SJCRH30 (cell line): ENCODE results near the gene UNC45B. TPM values are rescaled to one million over a fixed set of nuclear protein-coding genes. Genes with fewer than 3 reads are reported as not detected.
A peak's percentile ranks its signal among the peaks of the same experiment; 100 is the strongest.
"Not testable (repeated sequence)": the region's sequence is repeated elsewhere in the genome, so short reads cannot be mapped to it uniquely, and the experiment has no call there.

Source experiments
- DNase-seq, 2 experiments: peaks; one replicate each; pipeline ENCODE4 v3.0.0-alpha.2; 2015 to 2020
- H3K27ac ChIP-seq: fragments of 250-450 bp; sonication (Bioruptor Pico); 2 replicates; pipeline ENCODE4 v1.5.1; 2020; ENCODE audit warnings: mild to moderate bottlenecking, moderate library complexity
- H3K27me3 ChIP-seq: fragments of 250-450 bp; sonication (Bioruptor Pico); 2 replicates; pipeline ENCODE4 v1.5.1; 2020; ENCODE audit warnings: mild to moderate bottlenecking, moderate library complexity
- H3K36me3 ChIP-seq: fragments of 250-450 bp; sonication (Bioruptor Pico); 2 replicates; pipeline ENCODE4 v1.5.1; 2020; ENCODE audit warnings: mild to moderate bottlenecking, moderate library complexity
- H3K4me1 ChIP-seq: fragments of 250-450 bp; sonication (Bioruptor Pico); 2 replicates; pipeline ENCODE4 v1.5.1; 2020; ENCODE audit warnings: mild to moderate bottlenecking, moderate library complexity
- H3K4me3 ChIP-seq: fragments of 250-450 bp; sonication (Bioruptor Pico); 2 replicates; pipeline ENCODE4 v1.5.1; 2020; ENCODE audit warnings: mild to moderate bottlenecking, moderate library complexity
- H3K9me3 ChIP-seq: fragments of 250-450 bp; sonication (Bioruptor Pico); replicated peaks from 2 replicates; pipeline ENCODE4 v1.5.1; 2020; ENCODE audit warnings: mild to moderate bottlenecking, moderate library complexity
- total RNA-seq: library from RNA; depleted of rRNA; stranded (reverse); fragments of >200 nt; shearing (Covaris generic); gene quantifications from 2 replicates; pipeline ENCODE4 v1.2.3, GENCODE V29; 2014; rRNA removed

UNC45B gene
- total RNA-seq = 0.24 and 0.51 TPM in 2 replicates

GRCh38 chr17:35147375-35147905 is at the start of gene UNC45B:
Gene UNC45B (plus strand): TSS chr17:35147817. CDS start chr17:35148264, 447 bp downstream.
- no peak within 1 kb of the TSS; the same call in 1 of the 2 replicates for H3K27ac ChIP-seq
- H3K4me3 ChIP-seq = no peak within 1 kb of the TSS
- no peaks in the 10 kb centered on the region for H3K36me3 ChIP-seq
- H3K9me3 ChIP-seq = no peaks in the 10 kb centered on the region
- peak; percentile 29 to 35 for DNase-seq
- peaks cover 12% of the 10 kb centered on the region for H3K4me1 ChIP-seq
- H3K27me3 ChIP-seq = peaks cover 4% of the 10 kb centered on the region; the same call in 1 of the 2 replicates

- Histone ChIP-seq H3K9me3 (no peaks in the 10 kb centered on the region), H3K4me1 (no peaks in the 10 kb centered on the region), H3K4me3 (no peak overlapping the region), H3K36me3 (peaks cover 6% of the 10 kb centered on the region; the same call in 1 of the 2 replicates), H3K27me3 (no peaks in the 10 kb centered on the region), H3K27ac (no peak overlapping the region)
- DNase-seq = no peak
These were observed 47.7 kb upstream of the UNC45B start for GRCh38 chr17:35099908-35100307.

GRCh38 chr17:35101036-35101435 is 46.6 kb upstream of the UNC45B start:
- Histone ChIP-seq H3K36me3 (peaks cover 11% of the 10 kb centered on the region), H3K9me3 (no peaks in the 10 kb centered on the region), H3K27ac (no peak overlapping the region), H3K4me3 (no peak overlapping the region), H3K27me3 (no peaks in the 10 kb centered on the region), H3K4me1 (no peaks in the 10 kb centered on the region)
- DNase-seq = no peak

- H3K36me3 ChIP-seq = peaks cover 12% of the 10 kb centered on the region
- H3K4me1 ChIP-seq = no peaks in the 10 kb centered on the region
- no peaks in the 10 kb centered on the region for H3K27me3 ChIP-seq
- H3K4me3 ChIP-seq = no peak overlapping the region
- H3K27ac ChIP-seq = no peak overlapping the region
- no peaks in the 10 kb centered on the region for H3K9me3 ChIP-seq
- no peak for DNase-seq
These were observed 45.9 kb upstream of the UNC45B start for GRCh38 chr17:35101725-35102124.

- DNase-seq = no peak
- Histone ChIP-seq H3K9me3 (no peaks in the 10 kb centered on the region; the same call in 1 of the 2 replicates), H3K4me3 (no peak overlapping the region), H3K36me3 (peaks cover 12% of the 10 kb centered on the region), H3K27ac (no peak overlapping the region), H3K27me3 (no peaks in the 10 kb centered on the region), H3K4me1 (no peaks in the 10 kb centered on the region)
These were observed 44.3 kb upstream of the UNC45B start for GRCh38 chr17:35103271-35103670.

GRCh38 chr17:35104844-35105450 is 42.7 kb upstream of the UNC45B start:
- Histone ChIP-seq H3K27ac (no peak overlapping the region), H3K27me3 (no peaks in the 10 kb centered on the region), H3K9me3 (no peaks in the 10 kb centered on the region; the same call in 1 of the 2 replicates), H3K4me3 (no peak overlapping the region), H3K4me1 (no peaks in the 10 kb centered on the region), H3K36me3 (peaks cover 12% of the 10 kb centered on the region)
- no peak for DNase-seq

- H3K27ac ChIP-seq, H3K4me3 ChIP-seq, H3K4me1 ChIP-seq, H3K27me3 ChIP-seq, H3K36me3 ChIP-seq, H3K9me3 ChIP-seq, DNase-seq: not testable (repeated sequence)
These were observed 36.8 kb upstream of the UNC45B start for GRCh38 chr17:35110791-35111190.

GRCh38 chr17:35116845-35117244 is 30.8 kb upstream of the UNC45B start:
- Histone ChIP-seq H3K4me3 (no peak overlapping the region), H3K27me3 (no peaks in the 10 kb centered on the region), H3K4me1 (peaks cover 2% of the 10 kb centered on the region; the same call in 1 of the 2 replicates), H3K27ac (no peak overlapping the region), H3K9me3 (no peaks in the 10 kb centered on the region), H3K36me3 (0 out of 2 replicates have a peak, but pooled peaks cover 2% of the 10 kb centered on the region)
- DNase-seq = no peak

GRCh38 chr17:35117984-35118383 is 29.6 kb upstream of the UNC45B start:
- Histone ChIP-seq H3K27ac (no peak overlapping the region), H3K4me3 (no peak overlapping the region), H3K4me1 (peaks cover 2% of the 10 kb centered on the region; the same call in 1 of the 2 replicates), H3K9me3 (no peaks in the 10 kb centered on the region), H3K36me3 (no peaks in the 10 kb centered on the region), H3K27me3 (no peaks in the 10 kb centered on the region)
- no peak for DNase-seq

GRCh38 chr17:35119370-35120165 is 28.0 kb upstream of the UNC45B start, which contains the start of gene RAD51D:
Gene RAD51D (minus strand): TSS chr17:35119860. CDS start chr17:35119613, 247 bp downstream.
- Histone ChIP-seq H3K4me3 (peak within 1 kb of the TSS; percentile 73), H3K36me3 (no peaks in the 10 kb centered on the region), H3K27me3 (no peaks in the 10 kb centered on the region), H3K9me3 (no peaks in the 10 kb centered on the region), H3K4me1 (peaks cover 2% of the 10 kb centered on the region; the same call in 1 of the 2 replicates), H3K27ac (peak within 1 kb of the TSS; percentile 46)
- peak; percentile 84 to 86 for DNase-seq

GRCh38 chr17:35121315-35121714 is 26.3 kb upstream of the UNC45B start, which contains the start of gene FNDC8:
Gene FNDC8 (plus strand): TSS chr17:35121615. CDS start chr17:35121694, 79 bp downstream.
- Histone ChIP-seq H3K27ac (no peak within 1 kb of the TSS), H3K4me3 (no peak within 1 kb of the TSS)
- DNase-seq = no peak

GRCh38 chr17:35127751-35128514 is 19.7 kb upstream of the UNC45B start:
- H3K9me3 ChIP-seq = no peaks in the 10 kb centered on the region
- no peak overlapping the region for H3K27ac ChIP-seq
- H3K27me3 ChIP-seq = no peaks in the 10 kb centered on the region
- no peak for DNase-seq
- H3K4me3 ChIP-seq = no peak overlapping the region
- H3K4me1 ChIP-seq = peaks cover 21% of the 10 kb centered on the region
- H3K36me3 ChIP-seq = peaks cover 23% of the 10 kb centered on the region

More at GRCh38 chr17:35121315-35121714, 26.3 kb upstream of the UNC45B start, which contains the start of gene FNDC8:
- H3K27me3 ChIP-seq = no peaks in the 10 kb centered on the region
- no peaks in the 10 kb centered on the region for H3K36me3 ChIP-seq
- peaks cover 2% of the 10 kb centered on the region; the same call in 1 of the 2 replicates for H3K4me1 ChIP-seq
- no peaks in the 10 kb centered on the region for H3K9me3 ChIP-seq

GRCh38 chr17:35129154-35129972 is 18.3 kb upstream of the UNC45B start:
- H3K27me3 ChIP-seq = no peaks in the 10 kb centered on the region
- peak overlapping the region; percentile 48 for H3K27ac ChIP-seq
- no peaks in the 10 kb centered on the region for H3K9me3 ChIP-seq
- peaks cover 34% of the 10 kb centered on the region for H3K36me3 ChIP-seq
- DNase-seq = no peak
- no peak overlapping the region for H3K4me3 ChIP-seq
- peaks cover 21% of the 10 kb centered on the region for H3K4me1 ChIP-seq
